ENCODE measurements around the gene AKAP8L. TPM values are rescaled to one million over a fixed set of nuclear protein-coding genes. Genes with fewer than 3 reads are reported as not detected.

AKAP8L gene
- total RNA-seq, 1 experiment from 2014 or later: 123 TPM

GRCh38 chr19:15357906-15358305 is 60.9 kb downstream of the AKAP8L start:
- no peaks in the 10 kb centered on the region for H3K4me1 ChIP-seq (ENCODE audit: insufficient read depth, low read length)
- H4K8ac ChIP-seq (replicated peaks; ENCODE audit: insufficient read length, low read depth, low read length): no peak overlapping the region
- no peak overlapping the region for H4K91ac ChIP-seq (ENCODE audit: insufficient read length, low read depth, low read length)
- H3K4me2 ChIP-seq (ENCODE audit: insufficient read depth, insufficient read length, low read length): no peak overlapping the region
- no peaks in the 10 kb centered on the region for H3K9me3 ChIP-seq (ENCODE audit: control insufficient read depth, low read depth, low read length)
- H2BK20ac ChIP-seq (ENCODE audit: low read depth, low read length, poor library complexity, severe bottlenecking): no peak overlapping the region
- H3K27me3 Mint-ChIP-seq (ENCODE audit: low read depth): no peaks in the 10 kb centered on the region
- no peaks in the 10 kb centered on the region for H3K23me2 ChIP-seq (ENCODE audit: insufficient read length, low read depth, low read length, poor library complexity, severe bottlenecking)
- no peak overlapping the region for H3K27ac ChIP-seq (ENCODE audit: insufficient read length, low read depth, low read length)
- no peak overlapping the region for H2BK15ac ChIP-seq (ENCODE audit: low read depth, low read length)
- H3K79me1 ChIP-seq (ENCODE audit: insufficient read depth, low read depth, low read length, poor library complexity, severe bottlenecking): no peaks in the 10 kb centered on the region
- H3K4me3 Mint-ChIP-seq: no peak overlapping the region; a peak in 1 of 5 replicates
- no peak overlapping the region for H3K4ac ChIP-seq (ENCODE audit: low read depth, low read length)
- H3K18ac ChIP-seq (ENCODE audit: insufficient read length, low read depth, low read length): no peak overlapping the region
- H2AK5ac ChIP-seq (ENCODE audit: insufficient read length, low read length): no peak overlapping the region
- no peaks in the 10 kb centered on the region for H4K20me1 ChIP-seq (ENCODE audit: control insufficient read depth, insufficient read depth, insufficient read length)
- H3K9me3 Mint-ChIP-seq: peaks cover 0 to 9% of the 10 kb centered on the region in 2 experiments; a peak in 2 of 5 replicates
- no peak overlapping the region for H3K14ac ChIP-seq (ENCODE audit: insufficient read depth, low read length)
- no peaks in the 10 kb centered on the region for H3K4me1 Mint-ChIP-seq
- no peaks in the 10 kb centered on the region; the same call in 1 of the 2 replicates for H3K27me3 ChIP-seq (ENCODE audit: insufficient read depth, low read length)
- H3K9ac ChIP-seq (ENCODE audit: extremely low read depth, insufficient read length, low read length): no peak overlapping the region
- H3K56ac ChIP-seq (ENCODE audit: insufficient read length, low read depth, low read length): no peak overlapping the region
- WGBS (ENCODE audit: extremely low coverage, insufficient read length, low lambda C conversion rate): no CpG with 5 or more reads among the region's 4 CpGs
- H3K79me2 ChIP-seq (ENCODE audit: insufficient read depth, low read length): no peaks in the 10 kb centered on the region
- TF ChIP-seq CTCF (conservative IDR thresholded peaks at IDR 0.05): no peak
- DNase-seq: no peak
- no peak overlapping the region for H2AFZ ChIP-seq (ENCODE audit: low read length)
- no peak overlapping the region for H2BK5ac ChIP-seq (ENCODE audit: insufficient read length, low read length)
- H4K5ac ChIP-seq (ENCODE audit: insufficient read length, low read depth, low read length): no peak overlapping the region
- H3T11ph ChIP-seq (ENCODE audit: low read length): no peak overlapping the region
- H3K36me3 Mint-ChIP-seq (ENCODE audit: insufficient read depth in 1 of 3, low read depth in 3 of 3): peaks cover 64 to 88% (median 76%) of the 10 kb centered on the region in 3 experiments
- H2BK12ac ChIP-seq (ENCODE audit: insufficient read length, low read depth, low read length): no peak overlapping the region
- no peak overlapping the region for H3K23ac ChIP-seq (ENCODE audit: insufficient read length, low read depth, low read length)
- no peak overlapping the region for H2BK120ac ChIP-seq (ENCODE audit: low read depth, low read length, poor library complexity, severe bottlenecking)
- no peak overlapping the region for H3K27ac Mint-ChIP-seq
